Body of pancreas (tissue), 4 donors: ENCODE results near the gene ALDH9A1. TPM values are rescaled to one million over a fixed set of nuclear protein-coding genes. Genes with fewer than 3 reads are reported as not detected.
A peak's percentile ranks its signal among the peaks of the same experiment; 100 is the strongest.

ENCODE experiments used
- ATAC-seq: fragments of 150-250 bp; one replicate; pipeline ENCODE4 v1.9.1; 2016
- DNase-seq, 4 donors: peaks; one replicate each; pipeline ENCODE4 v3.0.0-alpha.2; 2019
- H3K27ac ChIP-seq, 4 donors: fragments of 200-600 bp; sonication (generic); 1 replicate in 3 of 4; 2 replicates in 1 of 4; pipeline versions ENCODE4 v1.5.1 to v1.6.1; 2016 to 2019; ENCODE audit warnings: mild to moderate bottlenecking in 1 of 4, mixed read lengths in 1 of 4, moderate library complexity in 1 of 4
- H3K27me3 ChIP-seq, 2 donors: fragments of 200-600 bp; sonication (generic); one replicate each; pipeline ENCODE4 v1.6.0; 2016; ENCODE audit warnings: mild to moderate bottlenecking in 1 of 2
- H3K36me3 ChIP-seq, 2 donors: fragments of 200-600 bp; sonication (generic); replicated peaks in 1 of 2; 2 replicates each; pipeline ENCODE4 v1.5.1; 2016; ENCODE audit warnings: low read depth in 2 of 2; ENCODE audit not compliant: insufficient read depth in 1 of 2
- H3K4me1 ChIP-seq: fragments of 200-600 bp; sonication (generic); one replicate; pipeline ENCODE4 v1.6.0; 2016
- H3K4me3 ChIP-seq, 2 donors: fragments of 200-600 bp; sonication (generic); 1 replicate in 1 of 2; 2 replicates in 1 of 2; pipeline ENCODE4 v1.5.1; 2016 to 2019
- H3K9me3 ChIP-seq, 3 donors: fragments of 200-600 bp; sonication (generic); 1 replicate in 2 of 3; 2 replicates in 1 of 3; pipeline ENCODE4 v1.5.1; 2016
- POLR2A ChIP-seq, 3 donors: fragments of 450-650 bp; IDR thresholded peaks; one replicate each; pipeline ENCODE4 v1.6.1; 2016; ENCODE audit warnings: antibody characterized with exemption in 3 of 3, mild to moderate bottlenecking in 2 of 3
- WGBS, 2 donors: methylation state at CpG; one replicate each; pipeline ENCODE4 v1.1.5; 2017; 5-methylcytosine and 5-hydroxymethylcytosine counted together
- intact Hi-C: fragments of 100-400 bp; cut with DNase I; formaldehyde crosslinking; loops from one replicate; pipeline ENCODE4 v1.15.1; 2023
- total RNA-seq, 2 donors: library from RNA; depleted of rRNA; stranded (reverse); fragments of >200 nt; gene quantifications; one replicate each; pipeline ENCODE4 v1.1.0, GENCODE V29; 2016
- TF ChIP-seq, protein P1 (sequence below), 7 experiments: fragments of 450-650 bp in 4 of 7; fragments of 200-600 bp in 3 of 7; sonication (generic) in 3 of 7; IDR thresholded peaks; one replicate each; pipeline ENCODE4 v1.5.1; 2016 to 2019; ENCODE audit warnings: antibody characterized with exemption in 7 of 7

ALDH9A1 gene
- total RNA-seq, 2 donors from 2014 or later: 20.8 to 30.1 TPM

GRCh38 chr1:165650981-165651625, 47.3 kb downstream of the ALDH9A1 start:
- Histone ChIP-seq H3K4me1 (peaks cover 12% of the 10 kb centered on the region), H3K27ac (no peak overlapping the region), H3K4me3 (no peak overlapping the region), H3K27me3 (no peaks in the 10 kb centered on the region), H3K36me3 (peaks cover 6 to 7% of the 10 kb centered on the region in 2 donors), H3K9me3 (no peaks in the 10 kb centered on the region)
- no peak for TF ChIP-seq POLR2A (IDR thresholded peaks at IDR 0.05)
- TF ChIP-seq, protein P1, sequence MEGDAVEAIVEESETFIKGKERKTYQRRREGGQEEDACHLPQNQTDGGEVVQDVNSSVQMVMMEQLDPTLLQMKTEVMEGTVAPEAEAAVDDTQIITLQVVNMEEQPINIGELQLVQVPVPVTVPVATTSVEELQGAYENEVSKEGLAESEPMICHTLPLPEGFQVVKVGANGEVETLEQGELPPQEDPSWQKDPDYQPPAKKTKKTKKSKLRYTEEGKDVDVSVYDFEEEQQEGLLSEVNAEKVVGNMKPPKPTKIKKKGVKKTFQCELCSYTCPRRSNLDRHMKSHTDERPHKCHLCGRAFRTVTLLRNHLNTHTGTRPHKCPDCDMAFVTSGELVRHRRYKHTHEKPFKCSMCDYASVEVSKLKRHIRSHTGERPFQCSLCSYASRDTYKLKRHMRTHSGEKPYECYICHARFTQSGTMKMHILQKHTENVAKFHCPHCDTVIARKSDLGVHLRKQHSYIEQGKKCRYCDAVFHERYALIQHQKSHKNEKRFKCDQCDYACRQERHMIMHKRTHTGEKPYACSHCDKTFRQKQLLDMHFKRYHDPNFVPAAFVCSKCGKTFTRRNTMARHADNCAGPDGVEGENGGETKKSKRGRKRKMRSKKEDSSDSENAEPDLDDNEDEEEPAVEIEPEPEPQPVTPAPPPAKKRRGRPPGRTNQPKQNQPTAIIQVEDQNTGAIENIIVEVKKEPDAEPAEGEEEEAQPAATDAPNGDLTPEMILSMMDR (IDR thresholded peaks at IDR 0.05): no peak
- intact Hi-C loops: no loop called here
- 84 to 91% methylated on average over 9 of the region's 9 CpGs for whole genome bisulfite sequencing, 2 donors
- ATAC-seq (no peak), DNase-seq (no peak)

DNA sequence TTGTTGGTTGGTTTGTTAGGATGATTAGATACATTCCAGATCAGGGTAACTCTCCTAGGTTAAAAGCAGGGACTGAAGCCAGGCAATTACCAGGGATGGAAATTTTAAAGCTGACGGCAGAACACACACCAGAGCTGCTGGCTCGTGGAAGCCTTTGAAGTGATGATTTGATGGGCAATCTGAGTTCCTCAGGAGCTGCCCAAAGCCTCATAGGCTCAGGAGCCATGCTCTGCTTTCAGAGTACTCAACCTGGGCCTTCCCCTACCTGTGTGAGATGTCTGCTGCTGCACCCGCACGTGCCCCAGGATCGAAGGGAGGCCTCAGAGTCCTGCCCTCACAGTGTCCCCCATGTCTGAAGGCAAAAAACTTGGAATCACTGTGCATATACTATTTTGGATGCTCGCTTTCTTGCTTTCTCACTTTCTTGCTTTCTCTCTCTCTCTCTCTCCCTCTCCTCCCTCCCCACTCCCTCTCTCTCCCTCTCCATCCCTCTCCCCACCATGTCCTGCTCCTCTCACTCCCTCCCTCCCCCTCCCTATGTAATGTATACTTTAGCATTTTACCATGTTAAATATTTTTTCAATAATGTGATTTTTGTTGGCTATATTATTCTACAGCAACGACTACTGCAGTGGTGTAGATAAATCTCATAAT, 49.3 kb downstream of the ALDH9A1 start:
- H3K36me3 ChIP-seq: peaks cover 0 to 6% of the 10 kb centered on the region in 2 donors
- no peaks in the 10 kb centered on the region for H3K27me3 ChIP-seq
- no peak for TF ChIP-seq POLR2A (IDR thresholded peaks at IDR 0.05)
- TF ChIP-seq, protein P1 (IDR thresholded peaks at IDR 0.05): no peak
- ATAC-seq (no peak), DNase-seq (no peak)
- no peak overlapping the region for H3K27ac ChIP-seq
- H3K4me1 ChIP-seq: peaks cover 22% of the 10 kb centered on the region
- no peak overlapping the region for H3K4me3 ChIP-seq
- H3K9me3 ChIP-seq: no peaks in the 10 kb centered on the region
- 82 to 86% methylated on average over 5 to 7 of the region's 7 CpGs for WGBS, 2 donors
- intact Hi-C loops: no loop called here

GRCh38 chr1:165647970-165648369, 50.4 kb downstream of the ALDH9A1 start:
- intact Hi-C loops: no loop called here
- no peak overlapping the region for H3K4me3 ChIP-seq
- no peaks in the 10 kb centered on the region for H3K9me3 ChIP-seq
- TF ChIP-seq, protein P1 (IDR thresholded peaks at IDR 0.05): no peak
- no peak for TF ChIP-seq POLR2A (IDR thresholded peaks at IDR 0.05)
- WGBS, 2 donors: 82 to 88% methylated on average over 4 of the region's 4 CpGs
- no peaks in the 10 kb centered on the region for H3K27me3 ChIP-seq
- peaks cover 22% of the 10 kb centered on the region for H3K4me1 ChIP-seq
- H3K27ac ChIP-seq: no peak overlapping the region
- no peaks in the 10 kb centered on the region for H3K36me3 ChIP-seq
- ATAC-seq (no peak), DNase-seq (peak in 2 of 4 donors; percentile 19 to 28)

- DNase-seq (no peak), ATAC-seq (no peak)
- intact Hi-C loops: no loop called here
- H3K27me3 ChIP-seq: no peaks in the 10 kb centered on the region
- no peaks in the 10 kb centered on the region for H3K9me3 ChIP-seq
- H3K4me1 ChIP-seq: peaks cover 23% of the 10 kb centered on the region
- H3K27ac ChIP-seq: no peak overlapping the region
- no peaks in the 10 kb centered on the region for H3K36me3 ChIP-seq
- TF ChIP-seq, protein P1 (IDR thresholded peaks at IDR 0.05): no peak
- no peak for TF ChIP-seq POLR2A (IDR thresholded peaks at IDR 0.05)
- H3K4me3 ChIP-seq: no peak overlapping the region
These were observed 50.8 kb downstream of the ALDH9A1 start for GRCh38 chr1:165647517-165647916.
